ENCODE results near the gene DCP1A. TPM values are rescaled to one million over a fixed set of nuclear protein-coding genes. Genes with fewer than 3 reads are reported as not detected.

DCP1A gene
- total RNA-seq, 4 donors from 2014 or later: 15.2 to 28.4 (median 21.5) TPM

DNA sequence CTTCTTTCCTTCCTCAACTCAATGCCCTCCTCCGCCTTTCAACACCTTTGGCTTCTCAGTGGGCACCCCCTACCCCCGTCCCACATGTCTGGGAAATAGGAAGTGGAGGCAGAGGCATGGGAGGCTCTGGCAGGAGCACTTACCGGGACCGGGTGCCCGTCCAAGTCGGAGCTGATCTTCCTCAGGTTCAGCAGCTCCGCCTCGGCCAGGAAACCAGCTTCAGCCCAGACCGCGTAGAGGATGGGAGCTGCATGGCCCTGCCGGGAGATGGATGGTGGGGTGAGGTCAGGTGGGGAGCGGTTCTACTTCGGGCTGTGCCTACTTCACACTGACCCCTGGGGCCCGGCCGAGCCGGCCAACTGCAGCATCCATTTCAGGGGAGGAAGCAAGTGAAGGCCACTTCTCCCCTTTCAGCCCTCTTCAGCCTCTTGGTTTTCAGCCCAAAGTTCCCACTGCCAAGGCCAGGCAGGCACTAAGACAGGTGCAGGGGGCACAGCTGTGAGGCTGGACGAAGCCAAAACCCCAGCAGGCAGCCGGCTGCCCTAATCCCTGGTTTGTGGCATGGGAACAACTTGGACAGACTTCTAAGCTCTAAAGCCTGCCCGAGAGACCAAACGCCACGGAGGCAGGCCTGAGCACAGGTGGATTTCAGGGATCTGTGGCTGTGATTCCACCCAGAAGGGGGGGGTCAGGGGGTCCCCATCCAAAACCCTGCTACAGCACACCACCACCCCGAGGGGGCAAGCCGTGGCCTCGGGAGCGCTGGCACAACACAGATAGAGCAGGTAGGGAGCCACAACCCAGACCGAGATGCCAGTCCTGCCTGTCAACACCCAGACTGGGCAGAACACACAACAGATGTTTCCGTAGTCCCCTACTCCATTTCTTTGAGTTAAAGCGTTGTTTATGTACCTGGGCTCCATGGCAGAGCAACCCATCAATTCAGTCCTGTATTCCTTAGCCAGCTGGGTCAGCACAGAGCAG lies 106.1 kb downstream of the DCP1A start:
- intact Hi-C loops (cut with DNase I; ENCODE audit: low total_unique reads): no loop called here
- no peak overlapping the region for H3K4me3 ChIP-seq (ENCODE audit: low read depth, poor library complexity, severe bottlenecking)
- TF ChIP-seq CTCF (IDR thresholded peaks at IDR 0.05) (no peak), POLR2A (IDR thresholded peaks at IDR 0.05) (no peak)
- DNase-seq (ENCODE audit: low spot score in 2 of 2): no peak
- WGBS, 2 donors: 91 to 95% methylated on average over 28 of the region's 28 CpGs

GRCh38 chr3:53239800-53240199 lies 107.5 kb downstream of the DCP1A start:
- intact Hi-C loops (cut with DNase I; ENCODE audit: low total_unique reads): no loop called here
- no peak for TF ChIP-seq POLR2A (IDR thresholded peaks at IDR 0.05)
- TF ChIP-seq CTCF (IDR thresholded peaks at IDR 0.05): no peak
- DNase-seq (ENCODE audit: low spot score in 2 of 2): no peak
- 94 to 95% methylated on average over 5 of the region's 5 CpGs for WGBS, 2 donors
- H3K4me3 ChIP-seq (ENCODE audit: low read depth, poor library complexity, severe bottlenecking): no peak overlapping the region

GRCh38 chr3:53238886-53239285 lies 108.5 kb downstream of the DCP1A start:
- H3K4me3 ChIP-seq (ENCODE audit: low read depth, poor library complexity, severe bottlenecking): no peak overlapping the region
- intact Hi-C loops (cut with DNase I; ENCODE audit: low total_unique reads): no loop called here

DNA sequence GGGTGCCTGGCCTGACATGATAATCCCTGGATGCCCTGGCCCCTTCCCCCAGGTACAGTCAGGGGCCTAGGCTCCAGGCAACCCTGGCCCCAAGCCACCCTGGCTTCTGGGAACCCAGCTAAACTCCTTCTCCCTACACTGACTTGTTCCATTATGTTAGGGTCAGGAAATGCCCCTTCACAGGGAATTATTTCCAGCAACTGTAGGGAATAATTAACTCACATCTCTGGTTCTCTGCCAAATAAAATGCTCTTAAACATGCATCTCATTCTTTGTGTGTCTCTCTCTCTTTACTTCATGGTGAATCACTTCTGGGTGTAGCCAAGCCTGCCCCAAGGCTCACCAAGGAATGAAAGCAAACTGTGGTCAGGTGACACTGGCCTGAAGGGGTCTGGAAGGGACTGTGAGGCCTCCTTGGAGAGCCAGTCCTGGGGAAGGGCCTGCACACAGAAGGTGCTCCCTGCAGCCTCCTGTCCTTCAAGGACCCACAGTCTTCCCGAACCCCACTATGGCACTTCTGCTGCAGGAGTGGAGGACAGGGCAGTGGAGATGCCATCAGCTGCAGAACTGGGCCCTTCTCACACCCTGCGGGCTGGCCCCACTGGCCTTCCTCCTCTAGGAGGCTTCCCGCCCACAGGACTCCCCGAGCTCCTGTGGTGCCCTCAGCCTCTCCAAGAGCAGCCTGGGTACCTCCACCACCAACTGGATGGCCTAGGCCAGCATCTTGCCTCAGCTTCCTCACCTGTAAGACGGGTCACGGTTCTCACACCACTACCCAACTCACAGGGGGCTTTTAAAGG lies 109.1 kb downstream of the DCP1A start:
- TF ChIP-seq POLR2A (IDR thresholded peaks at IDR 0.05) (no peak), CTCF (IDR thresholded peaks at IDR 0.05) (no peak)
- intact Hi-C loops (cut with DNase I; ENCODE audit: low total_unique reads): no loop called here
- 88 to 90% methylated on average over 6 of the region's 6 CpGs for WGBS, 2 donors
- no peak overlapping the region for H3K4me3 ChIP-seq (ENCODE audit: low read depth, poor library complexity, severe bottlenecking)
- no peak for DNase-seq (ENCODE audit: low spot score in 2 of 2)

More at GRCh38 chr3:53238886-53239285, 108.5 kb downstream of the DCP1A start:
- DNase-seq (ENCODE audit: low spot score in 2 of 2): no peak
- WGBS, 2 donors: 83 to 92% methylated on average over 4 of the region's 4 CpGs
- TF ChIP-seq CTCF (IDR thresholded peaks at IDR 0.05): no peak
- no peak for TF ChIP-seq POLR2A (IDR thresholded peaks at IDR 0.05)

DNA sequence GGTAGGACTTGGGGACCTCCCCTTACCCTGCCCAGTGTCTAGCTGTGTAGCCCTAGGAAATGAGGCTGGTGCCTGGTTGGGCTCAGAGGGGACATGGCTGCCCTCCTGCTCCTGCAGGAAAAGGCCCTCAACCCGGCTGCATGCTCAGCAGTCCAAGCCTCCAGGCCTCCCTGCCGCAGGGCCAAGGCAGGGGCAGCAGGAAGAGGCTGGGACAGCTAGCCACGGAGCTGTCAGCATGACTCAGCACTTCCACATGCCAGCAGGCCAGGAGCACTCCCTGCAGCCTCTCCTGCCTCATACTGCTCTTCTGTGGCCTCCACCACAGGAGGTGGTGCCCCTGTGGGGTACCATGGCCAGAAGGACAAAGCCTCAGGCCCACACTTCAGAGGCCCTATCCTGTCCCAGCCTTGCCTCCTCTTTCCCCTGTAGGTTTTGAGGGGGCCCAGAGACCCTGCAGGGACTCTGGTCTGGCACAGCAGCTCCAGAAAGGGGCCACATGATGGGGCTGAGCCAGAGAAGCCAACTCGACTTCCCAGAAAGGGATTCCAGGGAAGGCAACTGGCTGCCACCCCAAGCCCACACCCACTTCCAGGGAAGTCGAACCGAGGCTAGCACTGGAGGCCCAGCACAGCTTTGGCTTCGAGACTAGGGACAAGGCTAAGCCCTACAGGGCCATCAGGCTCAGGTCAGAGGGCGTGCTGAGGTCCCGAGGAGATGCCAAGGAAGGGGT lies 111.1 kb downstream of the DCP1A start:
- TF ChIP-seq POLR2A (IDR thresholded peaks at IDR 0.05): no peak
- no peak for TF ChIP-seq CTCF (IDR thresholded peaks at IDR 0.05)
- 51 to 52% methylated on average over 9 of the region's 9 CpGs for WGBS, 2 donors
- intact Hi-C loops (cut with DNase I; ENCODE audit: low total_unique reads): no loop called here
- no peak for DNase-seq (ENCODE audit: low spot score in 2 of 2)
- H3K4me3 ChIP-seq (ENCODE audit: low read depth, poor library complexity, severe bottlenecking): no peak overlapping the region
